GM21381 (cell line): ENCODE measurements around the gene PPP1R14C.

Source experiments
- ATAC-seq: cut with Tn5 transposase; IDR thresholded peaks from one replicate; pipeline ENCODE4 v1.9.1; 2021; ENCODE audit warnings: mild to moderate bottlenecking, moderate library complexity; ENCODE audit not compliant: unreplicated experiment

Gene PPP1R14C

GRCh38 chr6:150142670-150143515 lies at the start of gene PPP1R14C:
PPP1R14C (plus strand) TSS chr6:150143044; CDS start chr6:150143193, 149 bp downstream.
- no peak for ATAC-seq

- no peak for ATAC-seq
Measured at GRCh38 chr6:150093397-150093796, 49.4 kb upstream of the PPP1R14C start.

GRCh38 chr6:150098155-150098554 lies 44.7 kb upstream of the PPP1R14C start:
- no peak for ATAC-seq

GRCh38 chr6:150099546-150099945 lies 43.3 kb upstream of the PPP1R14C start:
- no peak for ATAC-seq

- no peak for ATAC-seq
Measured at GRCh38 chr6:150099953-150100352, 42.9 kb upstream of the PPP1R14C start.

- ATAC-seq: no peak
Measured at GRCh38 chr6:150100745-150101144, 42.1 kb upstream of the PPP1R14C start.

- no peak for ATAC-seq
Measured at GRCh38 chr6:150102750-150103270, 40.0 kb upstream of the PPP1R14C start.

- ATAC-seq: no peak
Measured at GRCh38 chr6:150112233-150112632, 30.6 kb upstream of the PPP1R14C start.

- no peak for ATAC-seq
Measured at GRCh38 chr6:150115769-150116168, 27.1 kb upstream of the PPP1R14C start.

- no peak for ATAC-seq
Measured at GRCh38 chr6:150116200-150116800, 26.5 kb upstream of the PPP1R14C start.

- no peak for ATAC-seq
Measured at GRCh38 chr6:150118203-150118602, 24.6 kb upstream of the PPP1R14C start.

- no peak for ATAC-seq
Measured at GRCh38 chr6:150118627-150119026, 24.2 kb upstream of the PPP1R14C start.

- ATAC-seq: no peak
Measured at GRCh38 chr6:150119173-150119572, 23.7 kb upstream of the PPP1R14C start.

- no peak for ATAC-seq
Measured at GRCh38 chr6:150123645-150124044, 19.2 kb upstream of the PPP1R14C start.

- ATAC-seq: no peak
Measured at GRCh38 chr6:150124235-150124634, 18.6 kb upstream of the PPP1R14C start.

GRCh38 chr6:150126641-150127291 lies 16.1 kb upstream of the PPP1R14C start:
- no peak for ATAC-seq

GRCh38 chr6:150128425-150128824 lies 14.4 kb upstream of the PPP1R14C start:
- no peak for ATAC-seq

GRCh38 chr6:150129616-150130505 lies 13.0 kb upstream of the PPP1R14C start:
- no peak for ATAC-seq

- ATAC-seq: no peak
Measured at GRCh38 chr6:150133686-150134085, 9.2 kb upstream of the PPP1R14C start.

GRCh38 chr6:150134280-150134920 lies 8.4 kb upstream of the PPP1R14C start:
- no peak for ATAC-seq
